Measurements from ENCODE around the gene ZNF583. TPM values are rescaled to one million over a fixed set of nuclear protein-coding genes. Genes with fewer than 3 reads are reported as not detected.

Gene ZNF583
- 2.5 and 2.9 TPM in 2 replicates for total RNA-seq (2014; rRNA removed; shearing (Covaris generic))

DNA sequence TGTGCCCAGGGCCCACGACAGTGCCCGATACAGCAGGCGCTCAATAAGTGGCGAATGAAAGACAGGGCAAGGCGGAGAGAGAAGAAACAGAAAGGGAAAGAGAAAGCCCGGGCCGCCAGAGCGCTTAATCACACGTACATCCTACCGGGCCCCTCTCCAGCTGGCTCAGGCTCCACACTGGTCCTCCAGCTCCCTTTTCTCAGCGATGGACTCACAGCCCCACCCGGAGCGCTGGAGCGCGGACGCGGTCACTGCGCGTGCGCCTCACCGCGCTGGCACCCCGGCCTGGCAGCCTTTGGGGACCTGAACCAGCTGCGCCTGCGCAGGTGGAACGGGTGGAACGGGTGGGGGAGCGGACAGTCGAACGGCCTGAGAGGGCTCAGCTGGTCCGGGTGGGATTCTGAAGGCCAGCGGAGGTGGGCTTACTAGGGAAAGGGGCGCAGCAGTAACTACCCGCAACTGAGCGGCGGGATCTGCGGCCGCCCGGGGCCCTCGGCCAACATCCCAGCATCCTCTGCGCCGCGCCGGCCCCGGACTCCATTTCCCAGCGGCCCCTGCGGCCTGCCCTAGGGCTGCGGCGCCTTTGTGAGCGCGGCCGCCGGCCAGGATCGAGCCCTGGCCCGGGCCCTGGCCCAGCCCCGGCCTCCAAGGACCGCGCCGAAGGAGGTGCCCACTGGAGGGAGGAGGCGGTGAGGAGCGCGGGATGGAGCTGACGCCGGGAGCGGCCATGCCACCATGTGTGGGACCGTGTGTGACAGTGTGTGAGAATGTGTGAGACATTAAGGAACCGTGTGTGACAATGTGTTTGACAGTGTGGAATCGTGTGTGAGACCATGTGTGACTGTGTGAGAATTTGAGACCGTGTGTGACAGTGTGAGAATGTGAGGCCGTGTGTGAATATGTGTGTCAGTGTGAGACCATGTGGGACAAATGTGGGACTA lies at the start of gene ZNF583:
Gene ZNF583, plus strand, starts transcription at position 569 of the 941 bp plus-strand sequence. CDS start 2,783 bp downstream, outside the sequence.

DNA sequence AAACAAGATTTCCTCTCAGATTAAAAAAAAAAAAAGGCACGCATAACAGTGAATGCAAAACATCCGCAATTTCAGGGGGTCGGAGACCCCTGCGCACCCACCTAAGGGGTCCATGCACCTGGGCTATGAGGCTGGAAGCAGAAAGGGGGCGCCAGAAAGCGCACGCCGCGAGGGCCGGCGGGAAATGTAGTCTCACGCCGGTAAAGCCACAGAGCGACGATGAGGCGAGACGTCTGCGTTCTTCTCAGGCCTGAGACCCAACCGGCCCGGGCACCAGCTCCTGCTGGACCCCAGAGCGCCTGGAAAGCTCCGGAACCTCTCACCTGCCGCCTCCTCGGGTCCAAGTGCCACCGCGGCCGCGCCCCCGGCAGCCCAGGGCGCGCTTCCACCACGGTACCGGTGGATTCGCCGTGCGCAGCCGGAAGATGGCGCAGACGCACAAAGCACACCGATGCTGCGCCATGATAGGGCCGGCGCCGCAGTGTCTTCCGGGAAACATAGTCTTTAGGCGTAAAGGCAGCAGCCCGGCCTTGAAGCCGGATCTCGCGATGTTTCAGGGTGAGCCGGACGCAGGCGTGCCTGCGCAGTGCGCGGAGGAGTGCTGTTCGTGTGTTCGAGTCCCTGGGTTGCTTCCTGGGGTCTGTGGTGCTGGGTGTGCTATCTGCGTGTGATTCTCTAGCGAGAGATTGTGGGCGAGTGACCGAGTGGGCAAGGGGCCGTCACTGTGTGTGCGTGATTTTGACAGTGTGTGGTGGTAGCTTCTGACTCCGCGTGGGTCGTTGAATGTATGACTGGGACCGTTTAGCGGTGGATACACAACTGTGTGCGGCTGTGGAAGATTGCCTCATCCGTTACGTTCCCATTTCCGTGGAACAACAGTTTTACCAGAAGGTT lies 10.8 kb upstream of the ZNF583 start, which contains the start of gene ZNF582:
Gene ZNF582, minus strand, starts transcription at position 416 of the 894 bp plus-strand sequence. CDS start 1,782 bp downstream, outside the sequence.

Other genes starting within 250 kb of the ZNF583 start
- not detected in 2 replicates for gene GALP, start 228.3 kb upstream of the ZNF583 start, total RNA-seq (2014; rRNA removed; shearing (Covaris generic))
- gene ZSCAN5B, start 206.5 kb upstream of the ZNF583 start, total RNA-seq (2014; rRNA removed; shearing (Covaris generic)), result not detected in 2 replicates
- not detected in 2 replicates for gene ZSCAN5C, start 202.1 kb upstream of the ZNF583 start, total RNA-seq (2014; rRNA removed; shearing (Covaris generic))
- gene EDDM13, start 131.6 kb upstream of the ZNF583 start, total RNA-seq (2014; rRNA removed; shearing (Covaris generic)), result not detected in 2 replicates
- 11.4 and 11.6 TPM in 2 replicates for gene ZSCAN5A, start 89.5 kb upstream of the ZNF583 start, total RNA-seq (2014; rRNA removed; shearing (Covaris generic))
- 1.7 and 2.5 TPM in 2 replicates for gene ZNF582, start 10.8 kb upstream of the ZNF583 start, total RNA-seq (2014; rRNA removed; shearing (Covaris generic))
- not detected in 2 replicates for gene ZNF667, start 73.0 kb downstream of the ZNF583 start, total RNA-seq (2014; rRNA removed; shearing (Covaris generic))
- gene ZNF471, start 103.5 kb downstream of the ZNF583 start, total RNA-seq (2014; rRNA removed; shearing (Covaris generic)), result 0.68 and 1.5 TPM in 2 replicates
- 1.5 and 3.2 TPM in 2 replicates for gene ZFP28, start 134.6 kb downstream of the ZNF583 start, total RNA-seq (2014; rRNA removed; shearing (Covaris generic))
- gene ZNF470, start 163.1 kb downstream of the ZNF583 start, total RNA-seq (2014; rRNA removed; shearing (Covaris generic)), result 2.2 and 2.6 TPM in 2 replicates
- 3.1 and 3.5 TPM in 2 replicates for gene ZNF71, start 191.0 kb downstream of the ZNF583 start, total RNA-seq (2014; rRNA removed; shearing (Covaris generic))
- gene SMIM17, start 238.8 kb downstream of the ZNF583 start, total RNA-seq (2014; rRNA removed; shearing (Covaris generic)), result not detected in 2 replicates

Measured in A375 (cell line).